Upper lobe of right lung (tissue), 1 donor: ENCODE measurements around the gene GABPB2. TPM values are rescaled to one million over a fixed set of nuclear protein-coding genes. Genes with fewer than 3 reads are reported as not detected.

Source experiments
- ATAC-seq: fragments of 200-7000 bp; cut with Tn5 transposase; one replicate; pipeline ENCODE4 v1.9.1; 2020; ENCODE audit warnings: mild to moderate bottlenecking, moderate library complexity
- DNase-seq: peaks from one replicate; pipeline ENCODE4 v3.0.0-alpha.2; 2020
- H3K27ac ChIP-seq: fragments of 200-600 bp; one replicate; pipeline ENCODE4 v1.8.0; 2022
- H3K27me3 ChIP-seq: fragments of 200-600 bp; one replicate; pipeline ENCODE4 v1.8.0; 2022; ENCODE audit warnings: mild to moderate bottlenecking
- H3K36me3 ChIP-seq: fragments of 200-600 bp; one replicate; pipeline ENCODE4 v1.8.0; 2022
- H3K4me1 ChIP-seq: fragments of 200-600 bp; one replicate; pipeline ENCODE4 v1.8.0; 2022
- H3K4me3 ChIP-seq: fragments of 200-600 bp; one replicate; pipeline ENCODE4 v1.8.0; 2022; ENCODE audit warnings: mild to moderate bottlenecking
- H3K9me3 ChIP-seq: fragments of 200-600 bp; one replicate; pipeline ENCODE4 v1.8.0; 2022
- CTCF ChIP-seq: fragments of 200-600 bp; IDR thresholded peaks from one replicate; pipeline ENCODE4 v1.8.0; 2022; ENCODE audit warnings: antibody characterized with exemption
- intact Hi-C: fragments of 100-400 bp; cut with DNase I; formaldehyde crosslinking; loops from one replicate; pipeline ENCODE4 v1.11.0; 2022
- total RNA-seq: library from RNA; stranded (reverse); fragmentation: NEBNext Ultra II Directional; extraction: Animal tissue kit (Norgen Biotek cat#: 25700); gene quantifications from one replicate; pipeline ENCODE4 v1.2.1, GENCODE V29; 2021
- donor health status: DM: no; HTN: yes; CAD: no; lungs with severe emphysema.

The GABPB2 gene
- total RNA-seq, 1 donor from 2014 or later, result 15.2 TPM

GRCh38 chr1:151047925-151048644, 22.5 kb upstream of the GABPB2 start:
- H3K4me1 ChIP-seq, result peaks cover 14% of the 10 kb centered on the region
- no peaks in the 10 kb centered on the region for H3K9me3 ChIP-seq
- peak; percentile 89 for ATAC-seq
- peak; percentile 84 for DNase-seq
- TF ChIP-seq CTCF, result peak; percentile 51
- intact Hi-C loops, result no loop called here
- no peaks in the 10 kb centered on the region for H3K27me3 ChIP-seq
- H3K36me3 ChIP-seq, result peaks cover 26% of the 10 kb centered on the region
- peak overlapping the region; percentile 83 for H3K27ac ChIP-seq
- peak overlapping the region; percentile 92 for H3K4me3 ChIP-seq

- Histone ChIP-seq H3K36me3 (peaks cover 31% of the 10 kb centered on the region), H3K27ac (peak overlapping the region; percentile 83), H3K4me1 (peaks cover 14% of the 10 kb centered on the region), H3K4me3 (peak overlapping the region; percentile 92), H3K9me3 (no peaks in the 10 kb centered on the region), H3K27me3 (no peaks in the 10 kb centered on the region)
- ATAC-seq (no peak), DNase-seq (no peak)
- TF ChIP-seq CTCF, result no peak
- intact Hi-C loops, result no loop called here
Observed at GRCh38 chr1:151048645-151049032, 21.9 kb upstream of the GABPB2 start.

GRCh38 chr1:151049458-151049857, 21.1 kb upstream of the GABPB2 start:
- Histone ChIP-seq H3K27me3 (no peaks in the 10 kb centered on the region), H3K4me3 (no peak overlapping the region), H3K27ac (no peak overlapping the region)

GRCh38 chr1:151050051-151050688, 20.4 kb upstream of the GABPB2 start:
- DNase-seq (no peak), ATAC-seq (no peak)
- TF ChIP-seq CTCF, result no peak
- intact Hi-C loops, result no loop called here
- Histone ChIP-seq H3K4me1 (peaks cover 14% of the 10 kb centered on the region), H3K9me3 (no peaks in the 10 kb centered on the region), H3K36me3 (peaks cover 47% of the 10 kb centered on the region), H3K4me3 (no peak overlapping the region), H3K27me3 (no peaks in the 10 kb centered on the region), H3K27ac (no peak overlapping the region)

More at GRCh38 chr1:151049458-151049857, 21.1 kb upstream of the GABPB2 start:
- DNase-seq (no peak), ATAC-seq (no peak)
- intact Hi-C loops, result no loop called here
- no peaks in the 10 kb centered on the region for H3K9me3 ChIP-seq
- peaks cover 14% of the 10 kb centered on the region for H3K4me1 ChIP-seq
- peaks cover 40% of the 10 kb centered on the region for H3K36me3 ChIP-seq
- no peak for TF ChIP-seq CTCF

GRCh38 chr1:151051356-151052009, 19.1 kb upstream of the GABPB2 start:
- H3K36me3 ChIP-seq, result peaks cover 54% of the 10 kb centered on the region
- ATAC-seq, result no peak
- DNase-seq, result no peak
- intact Hi-C loops, result no loop called here
- no peak overlapping the region for H3K4me3 ChIP-seq
- H3K27ac ChIP-seq, result no peak overlapping the region
- no peaks in the 10 kb centered on the region for H3K9me3 ChIP-seq
- peaks cover 26% of the 10 kb centered on the region for H3K4me1 ChIP-seq
- no peak for TF ChIP-seq CTCF
- no peaks in the 10 kb centered on the region for H3K27me3 ChIP-seq
